GM20000 (cell line): ENCODE results near the gene MAGEB6.
"Not testable (repeated sequence)": the region's sequence is repeated elsewhere in the genome, so short reads cannot be mapped to it uniquely, and the experiment has no call there.

Experiments used
- DNase-seq: peaks from one replicate; pipeline ENCODE4 v3.0.0; 2012; ENCODE audit warnings: low spot score
- CTCF ChIP-seq: IDR thresholded peaks from 2 replicates; pipeline ENCODE4 v1.5.1; 2012; ENCODE audit warnings: mild to moderate bottlenecking, control low read depth; ENCODE audit errors: extremely low read depth, missing control alignments

Gene MAGEB6

DNA sequence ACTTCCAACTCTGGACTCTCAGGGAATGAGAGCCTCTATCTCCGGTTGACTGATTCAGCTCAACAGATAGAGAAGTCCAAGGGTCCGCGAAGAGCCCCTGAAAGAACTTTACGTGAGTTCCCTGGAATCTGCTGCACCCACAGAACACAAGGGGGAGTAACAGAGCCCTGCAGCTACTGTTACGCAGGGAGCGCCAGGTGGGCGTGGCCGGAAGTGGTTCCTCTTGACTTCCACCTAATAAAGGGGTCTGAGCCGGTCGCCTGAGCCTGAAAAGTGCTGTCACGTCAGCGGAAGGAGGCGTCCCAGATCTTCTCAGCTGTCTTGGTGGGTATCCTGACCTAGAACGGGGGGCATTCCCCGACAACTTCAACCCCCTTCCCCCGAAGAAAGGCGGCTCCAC lies at the start of gene MAGEB6:
TSS of gene MAGEB6 (plus strand) at position 237 of the 400 bp plus-strand sequence. CDS start 1,407 bp downstream, outside the sequence.
- TF ChIP-seq CTCF: no peak
- DNase-seq: no peak

DNA sequence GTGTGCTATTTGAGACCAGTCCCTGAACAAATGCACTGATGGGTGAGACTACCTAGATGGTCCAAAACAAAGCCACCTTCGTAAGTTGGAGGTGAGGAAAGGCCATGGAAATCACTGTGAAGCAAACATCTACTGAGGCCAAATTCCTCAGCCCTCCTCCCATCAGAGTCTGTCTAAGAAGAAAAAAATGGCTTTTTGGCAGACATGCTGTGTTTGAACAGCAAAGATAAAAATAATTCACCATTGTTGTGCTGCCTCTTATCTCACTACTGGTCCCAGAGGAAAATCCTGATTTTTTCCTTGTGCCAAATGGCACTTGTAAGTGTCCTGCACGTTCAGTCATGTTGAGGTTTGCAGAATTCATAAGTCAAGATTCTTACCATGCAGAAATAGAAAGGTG lies 46.2 kb upstream of the MAGEB6 start:
- DNase-seq: no peak
- no peak for TF ChIP-seq CTCF

DNA sequence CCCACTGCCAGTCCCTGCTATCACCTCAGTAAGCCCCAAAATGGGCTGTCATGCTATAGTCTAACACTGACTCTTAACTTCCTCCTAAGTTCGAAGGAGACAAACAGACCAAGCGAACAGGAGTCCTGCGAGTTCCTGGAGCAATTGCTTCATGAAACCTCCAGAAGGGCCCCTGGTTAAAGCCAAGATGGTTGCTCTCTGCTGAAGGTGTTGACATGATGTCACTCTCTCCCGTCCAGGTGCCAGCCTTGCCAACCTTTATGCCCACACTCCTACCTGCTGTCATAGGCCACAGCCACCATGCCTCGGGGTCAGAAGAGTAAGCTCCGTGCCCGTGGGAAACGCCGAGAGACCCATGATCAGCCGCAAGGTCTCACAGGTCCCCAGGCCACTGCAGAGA lies 31.9 kb upstream of the MAGEB6 start, which contains the start of gene MAGEB6B:
TSS of gene MAGEB6B (plus strand) at position 301 of the 400 bp plus-strand sequence. CDS start at position 301, 0 bp downstream.
- DNase-seq: no peak
- no peak for TF ChIP-seq CTCF

GRCh38 chrX:26203561-26203960 lies 11.3 kb downstream of the MAGEB6 start:
- no peak for TF ChIP-seq CTCF
- DNase-seq: no peak

- DNase-seq: not testable (repeated sequence)
Observed at GRCh38 chrX:26204717-26205116, 12.5 kb downstream of the MAGEB6 start.

GRCh38 chrX:26208012-26208411 lies 15.8 kb downstream of the MAGEB6 start:
- TF ChIP-seq CTCF: no peak
- DNase-seq: no peak

GRCh38 chrX:26215869-26216268 lies 23.6 kb downstream of the MAGEB6 start, which contains the start of gene MAGEB5:
TSS of gene MAGEB5 (plus strand) at chrX:26216169. CDS start at chrX:26217302, 1,133 bp downstream.
- no peak for DNase-seq
- no peak for TF ChIP-seq CTCF

DNA sequence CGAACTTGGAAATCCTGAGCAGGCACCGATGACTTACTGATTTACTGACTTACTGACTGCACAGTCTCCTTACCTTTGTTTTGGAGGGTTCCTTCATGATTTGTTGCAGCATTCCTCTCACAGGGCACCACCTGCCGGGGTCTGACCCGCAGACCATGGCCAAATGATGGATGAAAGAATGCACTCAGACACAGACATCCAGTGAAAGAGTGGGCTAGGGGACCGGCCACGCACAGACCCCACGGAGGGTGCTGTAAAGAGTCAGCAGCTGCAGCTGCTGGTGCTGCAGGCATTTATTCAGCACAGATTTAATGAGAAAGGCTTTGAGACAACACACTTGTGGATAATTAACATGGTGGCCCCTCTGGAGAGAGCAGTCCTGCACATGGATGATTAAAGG lies 27.1 kb downstream of the MAGEB6 start:
- DNase-seq: no peak
- no peak for TF ChIP-seq CTCF
